GM12891 (cell line): ENCODE measurements around the gene RAP2C.

Source experiments
- PAX5 ChIP-seq: IDR thresholded peaks from 2 replicates; pipeline ENCODE4 v1.6.1; 2011; ENCODE audit warnings: low read length, moderate library complexity, mild to moderate bottlenecking; ENCODE audit not compliant: insufficient read depth, severe bottlenecking
- POLR2A ChIP-seq: IDR thresholded peaks from 2 replicates; pipeline ENCODE4 v1.6.1; 2011; ENCODE audit warnings: low read depth, low read length, control low read depth
- POLR2AphosphoS5 ChIP-seq: IDR thresholded peaks from 2 replicates; pipeline ENCODE4 v1.6.1; 2011; ENCODE audit warnings: low read depth, low read length, control low read depth
- SPI1 ChIP-seq: IDR thresholded peaks from 2 replicates; pipeline ENCODE4 v1.6.1; 2011; ENCODE audit warnings: low read depth, low read length, control low read depth
- TAF1 ChIP-seq: IDR thresholded peaks from 2 replicates; pipeline ENCODE4 v1.6.1; 2011; ENCODE audit warnings: low read depth, low read length, control low read depth

DNA sequence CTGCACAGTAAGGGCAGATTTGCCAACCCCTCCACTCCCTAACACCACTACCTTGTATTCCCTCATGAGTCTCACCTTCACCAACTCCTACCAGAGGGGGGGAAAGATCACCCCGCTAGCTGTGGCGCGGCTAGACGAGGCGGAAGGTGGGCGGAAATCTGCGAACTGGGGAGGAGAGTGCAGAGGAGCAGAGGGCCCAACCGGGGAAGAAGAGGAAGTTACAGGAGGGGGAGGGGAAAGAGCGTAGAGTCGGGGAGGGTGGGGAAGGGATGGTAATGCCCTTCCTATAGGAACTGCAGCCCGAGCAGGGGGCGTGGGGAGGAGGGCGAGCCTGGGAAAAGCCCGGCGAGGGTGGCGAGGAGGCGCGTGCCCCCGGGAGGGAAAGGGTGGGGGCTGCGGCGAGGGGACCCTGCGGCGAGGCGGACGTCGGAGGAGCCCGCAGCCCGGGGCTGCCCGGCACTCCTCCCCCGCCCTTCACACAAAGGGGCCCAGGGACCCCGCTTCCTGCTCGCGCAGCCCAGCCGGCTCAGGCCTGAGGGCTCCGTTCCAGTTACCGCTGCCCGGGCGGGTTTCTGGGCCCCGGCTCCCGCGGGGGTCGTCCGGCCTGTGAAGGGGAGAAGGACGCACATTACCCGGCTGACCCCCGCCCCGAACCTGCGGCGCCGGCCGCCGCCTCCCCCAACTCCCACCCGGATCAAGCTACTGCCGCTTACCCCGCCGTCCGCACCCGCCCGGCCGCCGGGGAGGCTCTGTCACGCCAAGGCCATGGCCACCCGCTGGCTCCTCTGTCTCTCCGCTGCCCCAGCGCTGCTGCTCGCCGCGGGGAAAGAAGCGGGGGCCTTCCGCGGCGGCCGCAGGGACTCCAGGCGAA is 1.8 kb downstream of the RAP2C start:
- TF ChIP-seq POLR2AphosphoS5 = peak; percentile 30; the same call in 1 of the 2 replicates
- TF ChIP-seq POLR2A = peak; percentile 61; the same call in 1 of the 2 replicates
- peak; percentile 22; the same call in 1 of the 2 replicates for TF ChIP-seq TAF1
- TF ChIP-seq PAX5 = no peak
- 0 out of 2 replicates have a peak, but pooled peaks have one; percentile 5 for TF ChIP-seq SPI1
